Measurements from ENCODE around the gene TIGD4. TPM values are rescaled to one million over a fixed set of nuclear protein-coding genes. Genes with fewer than 3 reads are reported as not detected.

TIGD4 gene
- total and polyA plus RNA-seq, 2 of the 13 experiments (the other 11 are each of a cell fraction or from before 2014, with no cell fraction given), result 0.15 to 0.62 TPM

- TF ChIP-seq TSC22D2 (CRISPR knock-in tag; IDR thresholded peaks at IDR 0.05; ENCODE audit: borderline replicate concordance) (no peak), ZFP37 (CRISPR knock-in tag; IDR thresholded peaks at IDR 0.05; ENCODE audit: borderline replicate concordance) (no peak), DNMT3B (CRISPR knock-in tag; conservative IDR thresholded peaks at IDR 0.05) (no peak; the same call in 1 of the 2 replicates), THAP7 (CRISPR knock-in tag; IDR thresholded peaks at IDR 0.05) (no peak), ZNF280B (CRISPR knock-in tag; IDR thresholded peaks at IDR 0.05; ENCODE audit: borderline replicate concordance) (peak; percentile 48; the same call in 1 of the 2 replicates), ZSCAN12 (CRISPR knock-in tag; IDR thresholded peaks at IDR 0.05) (no peak), ZNF770 (CRISPR knock-in tag; IDR thresholded peaks at IDR 0.05) (peak; percentile 99), ZKSCAN5 (CRISPR knock-in tag; IDR thresholded peaks at IDR 0.05) (no peak), ELF3 (CRISPR knock-in tag; IDR thresholded peaks at IDR 0.05) (peak; percentile 71), ZHX2 (IDR thresholded peaks at IDR 0.05; ENCODE audit: low read depth) (0 out of 2 replicates have a peak, but pooled peaks have one; percentile 38), ZHX2 (CRISPR knock-in tag; IDR thresholded peaks at IDR 0.05; ENCODE audit: borderline replicate concordance) (no peak; the same call in 1 of the 2 replicates), POLR2A (IDR thresholded peaks at IDR 0.05; ENCODE audit: insufficient read depth in 1 of 2, low read depth in 2 of 2, low read length in 2 of 2) (peak; percentile 66 to 86; a peak in 3 of 4 replicates), THRA (CRISPR knock-in tag; IDR thresholded peaks at IDR 0.05; ENCODE audit: borderline replicate concordance) (0 out of 2 replicates have a peak, but pooled peaks have one; percentile 43), ETV6 (CRISPR knock-in tag; conservative IDR thresholded peaks at IDR 0.05) (0 out of 2 replicates have a peak, but pooled peaks have one; percentile 75), PBX3 (CRISPR knock-in tag; IDR thresholded peaks at IDR 0.05; ENCODE audit: borderline replicate concordance) (no peak)
Measured at GRCh38 chr4:152779513-152780266, at the start of gene TIGD4, which contains the start of gene ARFIP1 (continued).
